Activated CD4-positive, alpha-beta T cell treated with anti-CD3 and anti-CD28 coated beads, Interleukin-2, amount 10 ng/mL, durations not matched to agents 7 days and 5 days (primary cell): ENCODE results near the gene SUGP1. TPM values are rescaled to one million over a fixed set of nuclear protein-coding genes. Genes with fewer than 3 reads are reported as not detected.

Experiments used
- total RNA-seq, 2 experiments: library from RNA; stranded (reverse); gene quantifications; one replicate each; pipeline ENCODE4 v1.2.3, GENCODE V29; 2021

Gene SUGP1
- total RNA-seq, 2 experiments from 2014 or later = 70.8 to 73.1 TPM

Other genes with a start within 250 kb of the SUGP1 start
- gene TMEM161A, start 182.0 kb downstream of the SUGP1 start, total RNA-seq = 10 to 100 TPM; 23.1 to 24.1 TPM
- gene MEF2B, start 150.2 kb downstream of the SUGP1 start, total RNA-seq = 1 to 10 TPM; 2.4 to 3.4 TPM
- gene BORCS8, start 128.4 kb downstream of the SUGP1 start, total RNA-seq = 10 to 100 TPM; 34.2 to 35.8 TPM
- gene RFXANK, start 128.3 kb downstream of the SUGP1 start, total RNA-seq = 100 to 1,000 TPM in 1 of 2 experiments, 10 to 100 TPM in 1; 82.5 to 104 TPM
- gene NR2C2AP, start 117.1 kb downstream of the SUGP1 start, total RNA-seq = 10 to 100 TPM; 29.9 to 37.2 TPM
- gene NCAN, start 108.6 kb downstream of the SUGP1 start, total RNA-seq = not detected
- not detected for gene TM6SF2, start 47.2 kb downstream of the SUGP1 start, total RNA-seq
- gene MAU2, start 320 bp upstream of the SUGP1 start, total RNA-seq = 10 to 100 TPM; 71.9 to 81.4 TPM
- 100 to 1,000 TPM; 122 to 135 TPM for gene GATAD2A, start 85.2 kb upstream of the SUGP1 start, total RNA-seq
- gene TSSK6, start 195.0 kb upstream of the SUGP1 start, total RNA-seq = 1 to 10 TPM; 3.7 to 4.4 TPM
- 100 to 1,000 TPM; 314 to 363 TPM for gene NDUFA13, start 195.7 kb upstream of the SUGP1 start, total RNA-seq
- 10 to 100 TPM; 12.8 to 13.2 TPM for gene YJEFN3, start 208.4 kb upstream of the SUGP1 start, total RNA-seq
- under 1 TPM in 1 of 2 experiments, not detected in 1; 0.25 TPM for gene CILP2, start 217.8 kb upstream of the SUGP1 start, total RNA-seq